GM21825 (cell line): Measurements from ENCODE around the gene PDZRN3.

Experiments
- ATAC-seq: cut with Tn5 transposase; IDR thresholded peaks from one replicate; pipeline ENCODE4 v1.9.1; 2021; ENCODE audit warnings: mild to moderate bottlenecking, moderate library complexity; ENCODE audit not compliant: unreplicated experiment

Gene PDZRN3

GRCh38 chr3:73624821-73625665, at the start of gene PDZRN3:
PDZRN3 (minus strand) TSS chr3:73624941.
- ATAC-seq = no peak

DNA sequence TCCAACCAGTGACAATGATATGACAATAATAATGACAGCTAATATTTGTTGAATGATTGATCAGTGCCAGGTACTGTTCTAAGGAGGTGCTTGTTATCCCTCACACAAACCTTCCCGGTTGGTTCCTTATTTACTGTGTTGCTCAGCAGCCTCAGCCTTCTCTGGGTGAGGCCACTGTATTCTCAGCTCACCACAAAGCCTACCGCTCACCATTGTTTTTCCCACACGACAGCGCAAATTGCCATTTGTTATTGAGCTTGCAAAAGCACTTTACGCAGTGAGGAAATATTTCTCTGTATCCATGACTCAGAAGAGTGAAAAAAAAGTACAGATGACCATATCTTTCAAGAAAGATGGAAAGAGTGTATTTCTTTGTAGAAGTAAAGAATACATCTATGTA, 49.5 kb upstream of the PDZRN3 start:
- no peak for ATAC-seq

DNA sequence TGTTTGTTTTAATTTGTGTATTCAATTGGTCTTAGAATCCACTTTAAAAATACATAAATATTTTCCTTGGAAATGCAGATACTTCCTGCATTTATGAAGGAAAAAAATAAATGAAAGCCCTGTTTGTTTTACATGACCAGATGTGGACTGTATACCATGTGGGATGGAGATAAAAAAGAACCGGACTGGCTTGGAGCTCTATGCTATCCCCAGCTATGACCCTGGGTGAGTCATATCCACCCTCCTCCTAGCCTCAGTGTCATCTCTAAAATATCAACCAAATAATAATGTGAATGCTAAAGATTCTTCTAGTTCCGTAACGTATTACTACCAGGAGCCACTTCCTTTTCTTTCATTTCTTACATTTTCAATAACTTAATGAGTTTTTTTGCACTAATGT, 44.5 kb upstream of the PDZRN3 start:
- ATAC-seq = no peak

DNA sequence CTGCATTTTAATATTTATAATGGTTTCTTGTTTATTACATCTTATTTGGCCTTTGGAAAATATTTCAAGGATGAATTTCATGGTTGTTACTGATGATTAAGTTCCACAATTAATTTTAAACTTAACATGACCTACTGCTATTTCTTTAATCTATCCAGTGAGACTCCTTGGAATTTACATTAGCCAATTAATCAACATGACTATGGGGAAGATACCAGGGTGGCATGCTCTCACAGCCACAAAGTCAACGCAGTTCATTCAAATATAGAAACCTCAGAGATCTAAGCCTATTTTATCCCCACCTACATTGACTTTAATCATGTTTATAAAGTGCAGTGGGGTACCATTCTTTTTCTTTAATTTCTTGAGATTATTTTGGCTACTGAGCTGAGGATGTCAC, 43.6 kb upstream of the PDZRN3 start:
- no peak for ATAC-seq

DNA sequence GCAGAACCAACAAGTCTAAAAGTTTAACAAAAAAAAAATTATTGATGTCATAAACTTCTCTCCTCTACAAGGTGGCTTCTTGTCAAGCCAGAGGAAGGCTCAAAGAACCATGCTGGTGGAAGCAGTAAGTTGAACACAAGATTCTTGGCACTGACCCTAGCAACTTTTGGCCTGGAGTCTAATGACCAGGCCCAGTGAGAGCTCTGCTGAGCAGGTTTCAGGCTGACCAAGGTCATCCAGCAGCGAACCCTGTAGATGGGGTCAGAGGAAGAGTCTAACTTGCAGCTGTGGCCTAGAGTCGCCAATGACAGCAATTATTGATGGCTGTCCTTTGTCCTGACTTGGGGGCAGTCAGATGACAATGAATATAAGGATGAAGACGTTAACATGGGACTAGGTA, 43.1 kb upstream of the PDZRN3 start:
- ATAC-seq = no peak

DNA sequence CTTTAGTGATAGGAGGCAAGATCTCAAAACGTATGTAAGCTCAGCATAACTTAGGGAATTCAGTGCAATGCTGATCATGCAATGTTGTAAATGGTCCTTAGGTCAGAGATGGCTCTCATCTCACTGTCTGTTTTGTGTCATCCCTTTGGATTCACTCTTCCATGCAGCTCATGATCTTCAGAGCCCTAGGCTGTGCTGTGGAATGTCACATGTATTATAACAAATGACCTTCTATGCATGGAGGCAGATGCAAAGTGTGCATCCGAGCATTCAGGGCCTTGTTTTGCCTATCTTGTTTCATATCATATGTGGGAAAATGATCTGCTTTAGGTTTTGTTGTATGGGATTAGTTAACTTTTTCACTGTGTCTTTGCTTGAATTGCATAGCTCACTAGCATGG, 40.5 kb upstream of the PDZRN3 start:
- ATAC-seq = no peak

DNA sequence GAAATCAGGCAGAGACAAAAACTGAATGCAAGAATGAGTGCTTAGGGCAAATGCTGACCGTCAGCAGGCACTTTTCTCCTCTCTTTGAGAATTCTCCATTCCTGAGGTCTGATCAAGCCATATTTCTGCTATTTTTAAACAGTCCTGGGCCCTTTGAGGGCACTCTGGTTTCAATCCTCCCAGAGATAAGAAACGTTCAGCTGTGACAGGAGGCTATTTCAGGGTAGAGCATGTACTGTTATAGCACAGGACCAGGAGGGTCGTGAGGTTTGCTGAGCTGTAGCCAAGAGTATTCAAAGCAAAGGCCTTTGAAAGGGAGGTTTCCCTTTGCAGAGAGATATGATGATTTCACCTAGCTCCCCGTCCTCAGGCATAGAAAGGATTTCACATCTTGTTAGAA, 39.6 kb upstream of the PDZRN3 start:
- no peak for ATAC-seq

- ATAC-seq = no peak
These were observed 38.8 kb upstream of the PDZRN3 start for GRCh38 chr3:73663495-73663894.

DNA sequence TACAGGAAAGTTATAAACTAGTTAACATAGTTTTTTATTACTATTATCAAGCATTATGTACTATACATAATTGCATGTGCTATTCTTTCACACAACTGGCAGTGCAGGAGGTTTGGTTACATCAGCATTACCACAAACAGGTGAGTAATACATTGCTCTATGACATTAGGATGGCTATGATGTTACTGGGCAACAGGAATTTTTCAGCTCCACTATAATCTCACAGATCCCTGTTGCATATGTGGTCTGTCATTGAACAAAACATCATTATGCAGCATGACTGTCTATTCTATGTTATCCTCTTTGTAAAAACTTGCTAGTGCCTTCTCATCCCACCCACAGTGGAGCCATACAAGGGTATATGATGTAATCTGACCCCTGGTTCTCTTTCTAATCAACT, 36.5 kb upstream of the PDZRN3 start:
- ATAC-seq = no peak

GRCh38 chr3:73658227-73658626, 33.5 kb upstream of the PDZRN3 start:
- ATAC-seq = no peak

- no peak for ATAC-seq
These were observed 32.4 kb upstream of the PDZRN3 start for GRCh38 chr3:73657186-73657585.

GRCh38 chr3:73656241-73656890, 31.6 kb upstream of the PDZRN3 start:
- ATAC-seq = no peak

DNA sequence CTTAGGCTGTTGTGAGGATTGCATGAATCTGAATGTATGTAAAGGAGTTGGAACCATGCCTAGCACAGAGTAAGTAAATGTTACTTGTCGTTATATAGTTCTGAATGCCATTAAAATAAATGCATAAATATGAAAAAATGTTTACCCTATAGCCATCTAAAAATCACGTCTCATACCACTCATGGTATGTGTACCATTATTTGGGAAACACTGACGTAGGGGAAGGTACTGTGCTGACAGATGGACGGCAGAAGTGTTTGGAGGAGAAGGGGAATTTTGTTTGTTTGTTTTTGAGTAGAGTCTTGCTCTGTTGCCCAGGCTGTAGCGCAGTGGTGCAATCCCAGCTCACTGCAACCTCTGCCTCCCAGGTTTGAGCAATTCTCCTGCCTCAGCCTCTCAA, 30.5 kb upstream of the PDZRN3 start:
- ATAC-seq = no peak

DNA sequence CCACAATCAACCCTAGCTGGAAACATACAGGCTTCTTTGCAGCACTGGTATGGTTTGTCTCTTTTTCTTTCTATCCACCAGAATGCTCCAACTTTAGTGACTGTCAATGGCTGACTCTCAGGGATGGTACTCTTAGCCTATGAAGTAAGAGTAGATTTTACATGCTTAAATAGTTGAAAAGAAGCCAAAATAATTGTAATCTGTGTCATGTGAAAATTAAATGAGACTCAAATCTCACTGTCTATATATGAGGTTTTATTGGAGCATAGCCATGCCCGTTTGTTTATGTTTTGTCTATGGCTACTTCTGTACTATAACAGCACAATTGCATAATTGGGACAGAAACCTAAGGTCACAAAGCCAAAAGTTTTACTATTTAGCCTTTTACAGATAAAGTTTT, 29.1 kb upstream of the PDZRN3 start:
- ATAC-seq = no peak

GRCh38 chr3:73653351-73653750, 28.6 kb upstream of the PDZRN3 start:
- ATAC-seq = no peak

- ATAC-seq = no peak
These were observed 28.2 kb upstream of the PDZRN3 start for GRCh38 chr3:73652896-73653295.

- ATAC-seq = no peak
These were observed 12.3 kb upstream of the PDZRN3 start for GRCh38 chr3:73637042-73637441.

DNA sequence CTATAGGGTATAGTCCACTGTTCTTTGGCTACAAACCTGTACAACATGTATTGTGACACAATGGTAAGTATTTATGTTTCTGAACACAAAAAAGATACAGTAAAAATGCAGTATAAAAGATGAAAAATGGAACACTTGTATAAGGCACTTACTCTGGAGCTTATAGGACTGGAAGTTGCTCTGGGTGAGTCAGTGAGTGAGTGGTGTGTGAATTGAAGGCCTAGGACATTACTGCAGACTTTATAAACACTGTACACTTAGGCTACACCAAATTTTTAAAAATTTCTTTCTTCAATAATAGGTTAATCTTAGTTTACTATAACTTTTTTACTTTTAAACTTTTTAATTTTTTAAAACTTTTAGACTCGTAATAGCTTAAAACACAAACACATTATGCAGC, 10.5 kb upstream of the PDZRN3 start:
- ATAC-seq = no peak

GRCh38 chr3:73633916-73634344, 9.2 kb upstream of the PDZRN3 start:
- ATAC-seq = no peak

DNA sequence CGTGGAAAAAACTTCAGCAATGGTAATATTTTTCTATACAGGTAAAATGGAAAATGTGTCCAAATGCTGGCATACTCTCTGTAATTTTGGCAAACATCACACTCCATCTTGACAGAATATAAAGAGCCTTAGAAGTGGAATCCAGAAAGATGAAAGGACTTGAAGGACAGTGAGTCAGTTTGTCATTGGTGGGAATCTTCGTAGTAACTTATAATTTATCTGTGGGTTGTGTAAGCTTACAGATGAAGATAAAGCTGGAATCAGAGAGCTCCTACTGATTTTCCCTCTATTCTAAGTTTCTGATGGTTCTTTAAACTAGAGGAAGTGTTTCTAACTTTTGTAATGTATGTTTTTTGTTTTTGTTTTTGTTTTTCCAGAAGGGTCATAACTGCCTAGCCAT, 8.7 kb upstream of the PDZRN3 start:
- no peak for ATAC-seq

DNA sequence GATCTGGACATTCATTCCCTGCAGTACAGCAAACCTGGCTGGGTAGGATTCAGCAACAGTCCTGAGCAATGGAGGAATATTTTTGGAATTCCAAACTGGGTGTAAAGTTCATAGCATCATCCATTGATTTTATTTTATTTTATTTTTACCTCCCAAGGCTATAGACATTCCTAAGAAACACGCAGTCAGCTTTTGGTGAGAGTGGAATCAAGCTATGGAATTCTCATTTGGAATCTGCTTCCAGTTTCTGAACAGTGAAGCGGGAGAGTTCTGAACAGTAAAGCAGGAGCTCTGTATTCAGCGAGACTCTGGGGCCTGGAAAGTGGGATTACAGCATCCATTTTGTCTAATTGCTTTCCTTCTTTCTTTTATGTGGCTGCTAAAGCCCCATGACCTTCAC, 1.4 kb upstream of the PDZRN3 start:
- no peak for ATAC-seq

- ATAC-seq = no peak
These were observed 522 bp downstream of the PDZRN3 start for GRCh38 chr3:73624017-73624820.
